HG02588 (cell line): Measurements from ENCODE around the gene COL11A2.
A peak's percentile ranks its signal among the peaks of the same experiment; 100 is the strongest.

ENCODE experiments used
- ATAC-seq: cut with Tn5 transposase; IDR thresholded peaks from one replicate; pipeline ENCODE4 v1.9.1; 2021; ENCODE audit warnings: mild to moderate bottlenecking, moderate library complexity; ENCODE audit not compliant: unreplicated experiment

Gene COL11A2

GRCh38 chr6:33172688-33173534 lies 19.4 kb downstream of the COL11A2 start:
- ATAC-seq: no peak

DNA sequence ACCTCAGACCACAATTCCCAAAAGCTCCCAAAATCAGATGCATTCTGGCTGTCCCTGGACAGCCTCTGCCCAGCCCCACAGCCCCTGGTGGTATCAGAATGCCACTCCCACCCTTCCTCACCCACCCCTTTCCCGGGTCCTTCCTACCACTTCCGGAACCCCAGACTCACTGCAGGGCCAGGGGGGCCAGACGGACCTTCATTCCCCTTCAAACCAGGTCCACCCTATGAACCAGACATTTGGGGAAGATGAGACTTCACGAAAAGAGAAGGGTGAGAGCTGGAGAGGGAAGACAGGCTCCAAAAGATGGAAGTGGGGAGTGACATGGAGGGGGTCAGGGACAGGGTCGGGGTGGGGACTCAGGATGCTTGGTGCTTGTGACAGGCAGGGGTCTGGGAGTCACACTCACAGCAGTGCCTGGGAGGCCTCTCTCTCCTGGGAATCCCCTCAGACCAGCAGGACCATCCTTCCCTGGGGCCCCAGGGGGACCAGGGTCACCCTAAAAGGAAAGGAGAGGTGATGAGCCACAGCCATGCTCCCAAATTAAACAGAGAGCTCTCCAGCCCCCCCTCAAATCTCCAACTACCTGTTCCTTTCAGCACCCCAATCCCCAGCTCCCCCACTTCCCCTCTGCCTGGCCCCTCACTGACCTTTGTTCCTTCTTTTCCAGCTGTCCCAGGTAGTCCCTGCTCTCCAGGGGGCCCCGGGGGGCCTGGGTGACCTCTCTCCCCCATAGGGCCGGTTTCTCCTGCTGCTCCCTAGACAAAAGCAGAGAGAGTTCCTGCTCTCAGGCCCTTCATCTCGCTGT lies 20.2 kb downstream of the COL11A2 start:
- ATAC-seq: no peak

DNA sequence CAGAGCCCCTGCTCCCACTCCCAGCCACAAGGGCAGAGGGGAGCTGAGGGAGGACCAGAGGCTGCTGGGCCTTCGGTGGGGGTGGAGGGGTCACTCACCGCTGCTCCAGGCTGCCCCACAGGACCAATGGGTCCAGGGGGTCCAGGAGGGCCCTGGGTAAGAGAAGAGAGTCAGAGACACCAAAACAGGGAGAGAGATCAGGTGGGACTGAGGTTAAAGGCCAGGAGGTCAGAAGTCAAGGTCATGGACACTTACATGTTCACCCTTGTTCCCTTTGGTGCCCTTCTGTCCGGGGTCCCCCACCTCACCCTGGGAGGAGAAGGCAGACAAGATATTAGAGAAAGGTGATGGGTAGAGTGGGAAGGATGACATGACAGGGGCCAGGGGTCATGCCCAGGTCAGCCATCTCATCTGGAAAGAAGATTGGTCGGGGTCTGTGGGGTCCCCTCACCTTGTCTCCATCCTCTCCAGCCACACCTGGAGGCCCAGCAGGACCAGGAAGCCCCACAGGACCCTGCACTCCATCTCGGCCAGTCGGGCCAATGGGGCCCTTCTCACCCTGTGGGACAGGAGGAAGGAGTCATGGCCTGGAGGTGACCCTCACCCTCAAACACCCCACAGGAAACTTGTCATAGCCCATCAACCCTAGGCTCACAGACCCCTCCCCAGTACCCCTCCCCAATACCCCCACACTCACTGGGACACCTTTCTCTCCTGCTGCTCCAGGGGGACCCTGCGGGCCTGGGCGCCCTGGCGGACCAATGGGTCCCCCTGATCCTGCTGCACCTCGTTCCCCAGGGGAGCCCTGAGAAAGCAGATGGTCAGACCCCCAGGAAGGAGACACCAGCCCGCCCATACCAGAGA lies 21.0 kb downstream of the COL11A2 start:
- no peak for ATAC-seq

DNA sequence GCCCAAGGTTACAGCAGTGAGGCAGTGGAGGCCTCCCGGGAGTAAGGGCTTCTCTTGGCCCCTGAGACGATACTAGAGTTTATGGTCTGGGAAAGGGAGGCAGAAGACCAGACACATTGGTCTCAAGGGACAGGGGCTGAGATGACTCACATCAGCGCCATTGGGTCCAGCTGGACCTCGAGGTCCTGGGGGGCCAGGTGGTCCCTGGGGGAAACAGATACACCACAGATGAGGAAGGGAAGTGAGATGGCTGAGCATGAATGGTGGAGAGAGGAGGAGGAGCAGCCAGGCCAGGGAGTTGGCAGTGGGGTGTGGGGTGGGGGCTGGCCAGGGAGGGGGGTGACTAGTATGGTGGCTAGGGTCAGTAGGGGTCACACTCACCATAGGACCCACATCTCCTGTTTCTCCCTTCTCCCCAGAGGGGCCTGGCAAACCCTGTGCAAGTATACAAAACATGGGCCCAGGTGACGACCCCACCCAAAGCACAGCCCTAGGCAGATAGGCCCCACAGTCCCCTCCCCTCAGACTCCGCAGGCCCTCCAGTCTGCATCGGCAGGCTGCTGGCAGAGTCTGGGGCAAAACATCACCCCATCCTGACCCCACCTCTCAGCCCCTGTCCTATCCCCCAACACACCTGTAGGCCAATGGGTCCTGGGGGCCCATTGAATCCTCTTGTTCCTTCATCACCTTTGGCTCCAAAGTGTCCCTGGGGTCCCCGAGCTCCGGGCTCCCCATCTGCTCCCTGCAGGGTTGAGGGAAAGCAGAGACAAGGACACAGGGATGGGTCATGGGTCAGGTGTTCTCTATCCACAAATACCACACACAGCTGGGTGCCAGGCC lies 21.9 kb downstream of the COL11A2 start:
- ATAC-seq: no peak

DNA sequence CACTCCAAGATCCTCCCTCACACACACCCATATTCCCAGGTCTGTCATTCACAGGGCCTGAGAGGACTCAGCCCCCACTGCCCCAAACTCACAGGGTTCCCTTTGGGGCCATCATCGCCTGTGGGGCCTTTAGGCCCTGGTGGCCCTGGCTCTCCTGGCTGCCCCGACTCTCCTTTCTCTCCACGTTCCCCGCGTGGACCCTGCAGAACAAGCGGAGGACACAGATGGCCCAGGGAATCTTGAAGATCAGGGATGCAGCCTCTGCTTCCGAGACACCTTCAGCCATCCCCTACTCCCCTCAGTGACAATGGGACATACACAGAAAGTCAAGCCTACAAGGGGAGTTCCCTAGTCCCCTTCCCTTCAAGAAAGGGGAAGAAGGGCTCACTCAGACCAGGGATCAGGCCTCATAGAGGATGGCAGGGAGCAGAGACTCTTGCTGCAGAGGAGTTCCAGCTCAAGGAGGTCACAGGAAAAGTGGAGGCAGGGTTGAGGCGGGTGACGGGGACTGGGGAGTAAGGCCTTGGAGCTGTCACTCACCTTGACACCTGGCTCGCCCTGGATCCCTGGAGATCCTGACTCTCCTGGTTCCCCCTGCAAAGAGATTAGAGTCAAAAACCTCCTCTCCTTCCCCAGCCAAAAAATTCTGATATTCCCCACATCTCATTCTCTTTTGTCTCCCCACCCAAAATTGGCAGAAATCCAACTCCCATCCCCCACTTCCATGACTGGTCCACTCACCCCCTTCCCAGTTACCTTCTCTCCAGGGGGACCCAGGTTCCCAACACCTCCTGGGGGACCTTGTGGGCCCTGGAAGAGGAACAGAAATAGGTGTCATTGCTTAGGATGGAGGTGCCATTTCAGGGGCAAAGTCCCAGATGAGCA lies 22.7 kb downstream of the COL11A2 start:
- no peak for ATAC-seq

DNA sequence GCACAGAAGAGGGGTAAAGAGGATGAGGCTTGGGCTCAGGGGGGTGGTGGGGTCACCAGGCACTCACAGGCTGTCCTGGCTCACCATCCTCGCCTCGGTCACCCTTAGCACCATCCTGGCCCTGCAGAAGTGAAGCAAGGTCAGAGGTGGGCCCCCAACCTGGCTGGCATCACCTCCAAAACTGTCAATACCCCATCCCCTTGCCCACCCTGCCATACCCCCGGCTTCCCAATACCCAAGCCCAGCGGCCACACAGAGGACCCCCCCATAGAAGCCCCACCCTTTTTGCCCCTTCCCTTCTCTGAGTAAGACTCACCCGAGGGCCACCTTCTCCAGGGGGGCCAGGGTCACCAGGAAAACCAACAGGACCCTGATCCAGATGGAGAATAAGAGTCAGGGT lies 23.6 kb downstream of the COL11A2 start:
- ATAC-seq: no peak

DNA sequence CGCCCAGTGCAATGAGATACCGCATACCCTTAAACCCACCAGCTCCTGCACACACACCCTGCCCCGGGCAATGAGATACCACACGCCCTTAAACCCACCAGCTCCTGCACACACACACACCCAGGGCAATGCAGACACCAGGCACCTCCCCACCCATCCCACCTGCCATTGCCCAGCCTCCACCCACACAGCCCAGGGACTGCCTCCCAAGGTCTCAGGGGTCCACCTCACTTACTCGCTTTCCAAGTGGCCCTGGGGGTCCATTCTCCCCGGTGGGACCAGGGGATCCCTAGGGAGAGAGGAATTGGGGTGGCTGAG lies 24.0 kb downstream of the COL11A2 start:
- no peak for ATAC-seq

GRCh38 chr6:33167374-33168283 lies 24.6 kb downstream of the COL11A2 start:
- no peak for ATAC-seq

GRCh38 chr6:33166811-33167210 lies 25.5 kb downstream of the COL11A2 start:
- no peak for ATAC-seq

- no peak for ATAC-seq
Measured at GRCh38 chr6:33166363-33166762, 25.9 kb downstream of the COL11A2 start.

GRCh38 chr6:33165581-33166258 lies 26.5 kb downstream of the COL11A2 start:
- no peak for ATAC-seq

DNA sequence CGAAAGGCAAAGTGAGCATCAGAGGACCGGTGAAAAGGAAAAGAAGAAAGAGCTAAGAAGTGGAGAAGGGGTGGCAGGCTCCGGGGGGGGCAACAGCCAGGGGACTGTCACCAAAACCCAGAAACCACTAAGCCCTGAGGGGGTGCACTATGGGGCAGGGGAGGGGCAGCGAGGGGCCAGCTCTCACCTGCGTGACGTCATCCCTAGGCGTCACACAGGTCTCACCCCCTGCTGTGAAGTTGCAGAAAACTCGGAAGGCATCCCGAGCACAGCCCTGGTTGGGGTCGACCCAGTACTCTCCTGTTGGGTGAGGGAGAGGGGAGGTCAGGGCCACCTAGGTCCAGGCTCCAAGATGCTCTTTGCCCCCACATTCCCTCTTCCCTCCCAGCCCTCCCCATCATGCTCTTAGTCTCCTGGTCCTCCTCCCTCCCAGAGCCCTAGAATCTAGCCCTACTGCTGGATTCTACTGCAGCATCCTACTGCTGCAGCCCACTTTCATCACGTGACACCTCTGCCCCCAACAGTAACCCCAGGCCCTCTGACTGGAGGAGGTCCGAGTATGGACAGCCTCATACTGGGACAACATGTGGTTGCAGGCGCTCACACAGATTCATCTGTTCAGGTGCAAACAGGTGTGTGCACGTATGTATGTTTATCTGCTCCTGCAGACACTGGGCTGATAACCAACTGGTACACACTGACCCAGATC lies 27.4 kb downstream of the COL11A2 start:
- no peak for ATAC-seq

DNA sequence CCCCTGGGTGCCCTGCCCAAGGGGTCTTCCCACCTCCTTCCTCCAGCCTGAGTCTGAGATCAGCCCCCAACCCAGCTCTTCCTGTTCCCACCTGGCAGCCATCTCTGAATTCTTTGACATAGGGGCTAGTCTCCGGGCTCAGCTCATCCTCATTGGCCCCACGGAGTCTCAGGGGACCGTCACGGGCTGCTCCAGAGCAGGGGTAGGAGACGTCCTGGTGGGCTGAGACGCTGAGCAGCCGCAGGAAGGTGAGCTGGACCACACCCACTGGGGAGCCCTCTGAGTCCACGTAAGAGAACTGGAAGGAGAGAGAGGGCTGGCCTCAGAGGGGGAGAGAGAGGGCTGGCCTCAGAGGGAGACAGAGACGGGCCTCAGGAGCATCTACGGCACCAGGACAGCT lies 28.1 kb downstream of the COL11A2 start:
- ATAC-seq: no peak

GRCh38 chr6:33163540-33163939 lies 28.7 kb downstream of the COL11A2 start:
- ATAC-seq: no peak

DNA sequence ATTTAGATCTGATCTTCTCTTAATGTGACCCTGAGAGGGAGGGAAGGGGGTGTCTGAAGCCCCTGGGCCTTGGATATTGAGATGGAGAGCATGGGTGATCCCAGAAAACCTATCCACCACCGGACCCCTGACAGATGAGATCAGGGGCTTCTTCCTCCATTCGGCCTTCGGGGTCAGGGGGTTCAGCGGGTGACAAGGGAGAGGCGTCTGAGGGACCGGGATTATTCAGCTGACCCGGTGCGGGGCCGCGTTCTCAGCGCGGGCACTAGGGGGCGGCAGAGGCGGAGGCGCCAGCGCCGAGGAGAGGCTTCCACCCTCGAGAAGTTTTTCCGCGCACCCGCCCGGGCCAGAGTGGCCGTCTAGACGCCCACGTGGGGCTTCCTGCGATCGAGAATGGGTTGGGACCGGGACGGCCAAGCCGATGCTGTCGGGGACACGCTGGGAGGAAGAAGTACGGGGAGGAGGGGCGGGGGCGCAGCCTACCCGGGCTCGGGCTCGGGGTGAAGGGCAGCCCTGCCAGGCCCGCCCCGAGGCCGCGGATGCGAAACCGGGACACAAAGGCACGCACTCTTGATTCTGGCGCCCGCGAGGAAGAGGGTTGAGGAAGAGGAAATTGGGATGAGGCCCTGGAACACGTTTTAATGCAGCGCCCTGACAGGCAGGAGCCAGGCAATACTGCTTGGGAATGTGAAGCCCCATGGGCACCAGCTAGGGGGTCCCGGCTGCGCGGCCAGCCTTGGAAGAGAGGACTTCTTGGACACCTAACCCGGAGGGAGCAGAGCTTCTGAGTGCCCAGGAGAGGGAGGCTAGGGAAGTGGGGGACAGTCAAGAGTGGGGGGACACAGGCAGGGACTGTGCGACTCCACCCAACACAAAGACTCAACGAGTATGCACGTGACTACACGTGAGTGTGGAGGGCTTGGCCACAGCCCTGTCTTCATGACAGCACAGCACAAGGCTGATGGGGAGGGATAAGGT lies 30.6 kb downstream of the COL11A2 start:
- ATAC-seq: peak; percentile 58

DNA sequence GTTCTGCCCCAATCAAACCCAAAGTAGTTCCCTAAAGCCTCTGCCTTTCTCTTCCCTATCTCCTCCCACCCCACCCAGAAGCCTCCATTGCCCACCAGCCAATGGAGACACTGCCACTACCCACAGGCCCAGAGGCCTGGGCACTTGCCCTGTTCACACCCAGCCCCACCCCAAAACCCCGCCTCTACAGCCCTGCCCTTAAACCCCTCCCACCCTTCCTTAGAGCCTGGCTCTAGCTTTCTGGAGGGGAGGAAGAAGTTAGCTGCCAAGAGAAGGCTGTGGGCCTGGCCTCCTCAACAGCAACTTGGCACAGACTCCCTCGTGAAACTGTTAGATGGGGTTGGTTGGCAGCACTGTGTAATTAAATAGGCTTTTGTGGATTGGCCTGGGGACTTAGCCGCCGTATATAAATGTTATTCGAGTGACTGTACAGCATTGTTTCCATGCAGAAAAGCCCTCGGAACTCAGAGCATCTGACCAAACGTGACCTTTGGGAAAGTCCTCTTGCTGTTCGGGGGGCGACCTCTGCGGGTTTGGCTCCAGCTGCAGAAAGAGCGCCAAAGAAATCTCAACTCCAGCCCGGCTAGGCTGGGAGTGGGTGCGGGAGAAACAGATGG lies 31.4 kb downstream of the COL11A2 start:
- ATAC-seq: no peak
